HCT116 (cell line): ENCODE measurements around the gene SLC7A5.
"Not testable (repeated sequence)": the region's sequence is repeated elsewhere in the genome, so short reads cannot be mapped to it uniquely, and the experiment has no call there.

Experiments
- CBX3 ChIP-seq: IDR thresholded peaks from 2 replicates; pipeline ENCODE4 v1.6.1; 2012; ENCODE audit warnings: low read depth
- EZH2 ChIP-seq: fragments of 200-600 bp; sonication (generic); IDR thresholded peaks from 2 replicates; pipeline ENCODE4 v1.6.1; 2017; ENCODE audit warnings: antibody characterized with exemption, mixed run types
- POLR2A ChIP-seq: IDR thresholded peaks from 2 replicates; pipeline ENCODE4 v1.7.0; 2011; ENCODE audit warnings: borderline replicate concordance; ENCODE audit not compliant: insufficient read depth, insufficient read length; ENCODE audit errors: extremely low read depth
- POLR2AphosphoS5 ChIP-seq: IDR thresholded peaks from 2 replicates; pipeline ENCODE4 v1.6.1; 2011; ENCODE audit warnings: mild to moderate bottlenecking, low read depth, low read length, moderate library complexity
- RAD21 ChIP-seq: IDR thresholded peaks from 2 replicates; pipeline ENCODE4 v1.6.1; 2012; ENCODE audit warnings: low read depth, mild to moderate bottlenecking
- SP1 ChIP-seq: IDR thresholded peaks from 2 replicates; pipeline ENCODE4 v1.6.1; 2012; ENCODE audit warnings: low read depth
- TCF7L2 ChIP-seq: IDR thresholded peaks from 2 replicates; pipeline ENCODE4 v1.7.0; 2011; ENCODE audit warnings: borderline replicate concordance, inconsistent platforms; ENCODE audit not compliant: insufficient read depth, insufficient read length; ENCODE audit errors: extremely low read depth
- ZNF274 ChIP-seq: fragments of 200-500 bp; sonication (Bioruptor generic); IDR thresholded peaks from 2 replicates; pipeline ENCODE4 v1.6.1; 2014; ENCODE audit warnings: mild to moderate bottlenecking, low read depth, low read length, inconsistent platforms
- TF ChIP-seq, protein P1 (sequence below), 3 experiments: fragments of 200-600 bp in 1 of 3; sonication (generic) in 1 of 3; IDR thresholded peaks in 2 of 3; conservative IDR thresholded peaks in 1 of 3; 2 replicates each; pipeline ENCODE4 v1.5.1; 2012 to 2017; ENCODE audit warnings: low read depth in 2 of 3, low read length in 2 of 3, antibody characterized with exemption in 1 of 3, borderline replicate concordance in 1 of 3, control low read depth in 1 of 3, mild to moderate bottlenecking in 1 of 3, mixed read lengths in 1 of 3, mixed run types in 1 of 3, moderate library complexity in 1 of 3; ENCODE audit not compliant: insufficient read depth in 1 of 3
- TF ChIP-seq, protein P2 (sequence below): IDR thresholded peaks from 2 replicates; pipeline ENCODE4 v1.6.1; 2012; ENCODE audit warnings: low read depth
- TF ChIP-seq, protein P3 (sequence below): IDR thresholded peaks from 2 replicates; pipeline ENCODE4 v1.6.1; 2011; ENCODE audit warnings: mild to moderate bottlenecking, low read length, moderate library complexity; ENCODE audit not compliant: insufficient replicate concordance; ENCODE audit errors: extremely low read depth

DNA sequence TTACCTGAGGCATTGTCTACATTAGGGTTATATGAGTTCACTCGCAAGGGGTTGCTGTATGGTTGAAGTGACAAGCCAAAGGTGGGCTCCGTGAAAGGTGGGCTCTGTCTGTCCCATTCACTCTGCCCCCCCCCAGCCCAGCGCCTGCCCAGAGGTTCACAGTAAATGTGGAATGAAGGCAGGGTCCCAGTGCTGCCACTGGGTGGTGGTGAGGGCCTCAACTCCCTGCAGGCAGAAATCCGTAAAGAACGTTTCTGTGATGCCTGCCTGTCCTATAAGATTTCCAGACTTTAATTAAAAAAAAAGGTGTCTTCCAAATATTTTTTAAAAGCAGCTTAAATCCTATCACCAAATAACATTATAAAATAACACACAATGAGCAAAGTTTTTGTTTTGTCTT lies 35.7 kb upstream of the SLC7A5 start:
- not testable (repeated sequence) for TF ChIP-seq POLR2AphosphoS5, EZH2, SP1, TCF7L2, ZNF274, POLR2A, CBX3, RAD21
- TF ChIP-seq, protein P1, sequence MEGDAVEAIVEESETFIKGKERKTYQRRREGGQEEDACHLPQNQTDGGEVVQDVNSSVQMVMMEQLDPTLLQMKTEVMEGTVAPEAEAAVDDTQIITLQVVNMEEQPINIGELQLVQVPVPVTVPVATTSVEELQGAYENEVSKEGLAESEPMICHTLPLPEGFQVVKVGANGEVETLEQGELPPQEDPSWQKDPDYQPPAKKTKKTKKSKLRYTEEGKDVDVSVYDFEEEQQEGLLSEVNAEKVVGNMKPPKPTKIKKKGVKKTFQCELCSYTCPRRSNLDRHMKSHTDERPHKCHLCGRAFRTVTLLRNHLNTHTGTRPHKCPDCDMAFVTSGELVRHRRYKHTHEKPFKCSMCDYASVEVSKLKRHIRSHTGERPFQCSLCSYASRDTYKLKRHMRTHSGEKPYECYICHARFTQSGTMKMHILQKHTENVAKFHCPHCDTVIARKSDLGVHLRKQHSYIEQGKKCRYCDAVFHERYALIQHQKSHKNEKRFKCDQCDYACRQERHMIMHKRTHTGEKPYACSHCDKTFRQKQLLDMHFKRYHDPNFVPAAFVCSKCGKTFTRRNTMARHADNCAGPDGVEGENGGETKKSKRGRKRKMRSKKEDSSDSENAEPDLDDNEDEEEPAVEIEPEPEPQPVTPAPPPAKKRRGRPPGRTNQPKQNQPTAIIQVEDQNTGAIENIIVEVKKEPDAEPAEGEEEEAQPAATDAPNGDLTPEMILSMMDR (IDR thresholded peaks at IDR 0.05 in 2 of 3, conservative IDR thresholded peaks at IDR 0.05 in 1 of 3; ENCODE audit: borderline replicate concordance in 1 of 3, insufficient read depth in 1 of 3, low read depth in 2 of 3, low read length in 2 of 3), result not testable (repeated sequence)
- TF ChIP-seq, protein P2, sequence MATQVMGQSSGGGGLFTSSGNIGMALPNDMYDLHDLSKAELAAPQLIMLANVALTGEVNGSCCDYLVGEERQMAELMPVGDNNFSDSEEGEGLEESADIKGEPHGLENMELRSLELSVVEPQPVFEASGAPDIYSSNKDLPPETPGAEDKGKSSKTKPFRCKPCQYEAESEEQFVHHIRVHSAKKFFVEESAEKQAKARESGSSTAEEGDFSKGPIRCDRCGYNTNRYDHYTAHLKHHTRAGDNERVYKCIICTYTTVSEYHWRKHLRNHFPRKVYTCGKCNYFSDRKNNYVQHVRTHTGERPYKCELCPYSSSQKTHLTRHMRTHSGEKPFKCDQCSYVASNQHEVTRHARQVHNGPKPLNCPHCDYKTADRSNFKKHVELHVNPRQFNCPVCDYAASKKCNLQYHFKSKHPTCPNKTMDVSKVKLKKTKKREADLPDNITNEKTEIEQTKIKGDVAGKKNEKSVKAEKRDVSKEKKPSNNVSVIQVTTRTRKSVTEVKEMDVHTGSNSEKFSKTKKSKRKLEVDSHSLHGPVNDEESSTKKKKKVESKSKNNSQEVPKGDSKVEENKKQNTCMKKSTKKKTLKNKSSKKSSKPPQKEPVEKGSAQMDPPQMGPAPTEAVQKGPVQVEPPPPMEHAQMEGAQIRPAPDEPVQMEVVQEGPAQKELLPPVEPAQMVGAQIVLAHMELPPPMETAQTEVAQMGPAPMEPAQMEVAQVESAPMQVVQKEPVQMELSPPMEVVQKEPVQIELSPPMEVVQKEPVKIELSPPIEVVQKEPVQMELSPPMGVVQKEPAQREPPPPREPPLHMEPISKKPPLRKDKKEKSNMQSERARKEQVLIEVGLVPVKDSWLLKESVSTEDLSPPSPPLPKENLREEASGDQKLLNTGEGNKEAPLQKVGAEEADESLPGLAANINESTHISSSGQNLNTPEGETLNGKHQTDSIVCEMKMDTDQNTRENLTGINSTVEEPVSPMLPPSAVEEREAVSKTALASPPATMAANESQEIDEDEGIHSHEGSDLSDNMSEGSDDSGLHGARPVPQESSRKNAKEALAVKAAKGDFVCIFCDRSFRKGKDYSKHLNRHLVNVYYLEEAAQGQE, result not testable (repeated sequence)
- TF ChIP-seq, protein P3, sequence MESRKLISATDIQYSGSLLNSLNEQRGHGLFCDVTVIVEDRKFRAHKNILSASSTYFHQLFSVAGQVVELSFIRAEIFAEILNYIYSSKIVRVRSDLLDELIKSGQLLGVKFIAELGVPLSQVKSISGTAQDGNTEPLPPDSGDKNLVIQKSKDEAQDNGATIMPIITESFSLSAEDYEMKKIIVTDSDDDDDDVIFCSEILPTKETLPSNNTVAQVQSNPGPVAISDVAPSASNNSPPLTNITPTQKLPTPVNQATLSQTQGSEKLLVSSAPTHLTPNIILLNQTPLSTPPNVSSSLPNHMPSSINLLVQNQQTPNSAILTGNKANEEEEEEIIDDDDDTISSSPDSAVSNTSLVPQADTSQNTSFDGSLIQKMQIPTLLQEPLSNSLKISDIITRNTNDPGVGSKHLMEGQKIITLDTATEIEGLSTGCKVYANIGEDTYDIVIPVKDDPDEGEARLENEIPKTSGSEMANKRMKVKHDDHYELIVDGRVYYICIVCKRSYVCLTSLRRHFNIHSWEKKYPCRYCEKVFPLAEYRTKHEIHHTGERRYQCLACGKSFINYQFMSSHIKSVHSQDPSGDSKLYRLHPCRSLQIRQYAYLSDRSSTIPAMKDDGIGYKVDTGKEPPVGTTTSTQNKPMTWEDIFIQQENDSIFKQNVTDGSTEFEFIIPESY, result not testable (repeated sequence)
